ENCODE results near the gene SELE.

The SELE gene

GRCh38 chr1:169746550-169746949 is 12.7 kb upstream of the SELE start:
- WGBS (ENCODE audit: extremely low coverage, insufficient coverage, low lambda C conversion rate), result no CpG with 5 or more reads among the region's 2 CpGs

GRCh38 chr1:169745015-169745861 is 11.4 kb upstream of the SELE start:
- no peak overlapping the region for H3K9ac ChIP-seq (ENCODE audit: low read length)
- no peak overlapping the region for H2BK5ac ChIP-seq (ENCODE audit: low read length)
- H3K27me3 ChIP-seq (ENCODE audit: insufficient read depth, low read length, poor library complexity), result no peaks in the 10 kb centered on the region
- H3K79me2 ChIP-seq (ENCODE audit: control insufficient read depth, insufficient read depth, low read length), result no peaks in the 10 kb centered on the region
- no peaks in the 10 kb centered on the region for H3K79me1 ChIP-seq (ENCODE audit: low read length)
- H3K36me3 ChIP-seq (ENCODE audit: control insufficient read depth, insufficient read depth, low read length), result no peaks in the 10 kb centered on the region
- H3K4ac ChIP-seq (ENCODE audit: low read depth, low read length), result no peak overlapping the region
- H3K56ac ChIP-seq (ENCODE audit: low read length), result no peak overlapping the region
- peak; percentile 45 for DNase-seq
- H3K18ac ChIP-seq (ENCODE audit: low read length), result no peak overlapping the region
- no CpG with 5 or more reads among the region's 5 CpGs for WGBS (ENCODE audit: extremely low coverage, insufficient coverage, low lambda C conversion rate)
- H3K4me2 ChIP-seq (ENCODE audit: low read length), result no peak overlapping the region
- no peak overlapping the region for H2AK5ac ChIP-seq (ENCODE audit: low read length)
- no peak overlapping the region for H3K4me3 ChIP-seq (ENCODE audit: low read length)
- H4K8ac ChIP-seq (ENCODE audit: low read depth, low read length), result no peak overlapping the region
- no peaks in the 10 kb centered on the region for H3K4me1 ChIP-seq (ENCODE audit: control insufficient read depth, low read depth, low read length)
- H2BK120ac ChIP-seq (ENCODE audit: low read depth, low read length), result no peak overlapping the region
- no peak overlapping the region for H2BK15ac ChIP-seq (replicated peaks; ENCODE audit: low read depth)
- H3K23ac ChIP-seq (ENCODE audit: low read length), result no peak overlapping the region
- no peak overlapping the region for H3K27ac ChIP-seq (ENCODE audit: low read depth, low read length)
- no peak overlapping the region for H4K5ac ChIP-seq (ENCODE audit: low read length)

More at GRCh38 chr1:169746550-169746949, 12.7 kb upstream of the SELE start:
- no peak for DNase-seq
- no peak overlapping the region for H2BK5ac ChIP-seq (ENCODE audit: low read length)
- H3K4ac ChIP-seq (ENCODE audit: low read depth, low read length), result no peak overlapping the region
- H3K79me2 ChIP-seq (ENCODE audit: control insufficient read depth, insufficient read depth, low read length), result no peaks in the 10 kb centered on the region
- H3K4me1 ChIP-seq (ENCODE audit: control insufficient read depth, low read depth, low read length), result no peaks in the 10 kb centered on the region
- H3K79me1 ChIP-seq (ENCODE audit: low read length), result no peaks in the 10 kb centered on the region
- H3K27ac ChIP-seq (ENCODE audit: low read depth, low read length), result no peak overlapping the region
- H3K36me3 ChIP-seq (ENCODE audit: control insufficient read depth, insufficient read depth, low read length), result no peaks in the 10 kb centered on the region
- no peak overlapping the region for H2BK15ac ChIP-seq (replicated peaks; ENCODE audit: low read depth)
- H4K8ac ChIP-seq (ENCODE audit: low read depth, low read length), result no peak overlapping the region
- no peak overlapping the region for H3K23ac ChIP-seq (ENCODE audit: low read length)
- no peak overlapping the region for H3K4me3 ChIP-seq (ENCODE audit: low read length)
- no peaks in the 10 kb centered on the region for H3K27me3 ChIP-seq (ENCODE audit: insufficient read depth, low read length, poor library complexity)
- no peak overlapping the region for H3K9ac ChIP-seq (ENCODE audit: low read length)
- no peak overlapping the region for H2AK5ac ChIP-seq (ENCODE audit: low read length)
- H2BK120ac ChIP-seq (ENCODE audit: low read depth, low read length), result no peak overlapping the region
- no peak overlapping the region for H3K56ac ChIP-seq (ENCODE audit: low read length)
- no peak overlapping the region for H4K5ac ChIP-seq (ENCODE audit: low read length)
- no peak overlapping the region for H3K4me2 ChIP-seq (ENCODE audit: low read length)
- H3K18ac ChIP-seq (ENCODE audit: low read length), result no peak overlapping the region

DNA sequence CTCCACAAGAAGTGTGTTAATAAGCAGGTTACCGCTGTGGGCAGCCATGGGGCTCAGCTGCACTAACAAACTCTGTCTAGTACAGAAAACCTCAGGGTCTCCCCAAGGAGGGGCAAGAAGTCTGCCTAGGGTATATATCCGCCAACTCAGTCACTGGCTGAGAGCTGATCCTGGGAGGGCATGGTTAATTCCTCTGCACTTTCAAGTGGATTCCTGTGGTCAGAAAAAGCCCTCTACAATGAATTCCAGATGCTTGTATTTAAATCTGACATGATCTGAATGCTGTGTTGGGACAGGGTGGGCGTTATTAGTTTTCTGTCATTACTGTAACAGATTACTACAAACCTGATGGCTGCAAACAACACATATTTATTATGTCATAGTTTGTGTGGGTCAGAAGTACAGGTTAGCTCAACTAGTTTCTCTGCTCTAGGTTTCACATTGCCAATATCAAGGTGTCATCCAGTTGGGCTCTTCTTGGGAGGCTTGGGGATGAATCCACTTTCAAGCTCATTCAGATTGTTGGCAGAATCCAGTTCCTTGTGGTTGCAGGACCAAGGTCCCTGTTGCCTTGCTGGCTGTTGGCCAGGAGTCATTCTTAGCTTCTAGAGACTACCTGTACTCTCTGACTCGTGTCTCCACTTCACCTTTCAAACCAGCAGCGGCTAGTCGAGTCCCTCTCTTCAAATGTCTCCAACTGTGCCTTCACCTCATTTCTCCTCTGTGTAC is 8.0 kb upstream of the SELE start:
- H3K79me1 ChIP-seq (ENCODE audit: low read length), result no peaks in the 10 kb centered on the region
- no peak overlapping the region for H2AK5ac ChIP-seq (ENCODE audit: low read length)
- no peak overlapping the region for H2BK5ac ChIP-seq (ENCODE audit: low read length)
- H2BK15ac ChIP-seq (replicated peaks; ENCODE audit: low read depth), result no peak overlapping the region
- H4K5ac ChIP-seq (ENCODE audit: low read length), result no peak overlapping the region
- H3K27ac ChIP-seq (ENCODE audit: low read depth, low read length), result no peak overlapping the region
- H3K4ac ChIP-seq (ENCODE audit: low read depth, low read length), result no peak overlapping the region
- H2BK120ac ChIP-seq (ENCODE audit: low read depth, low read length), result no peak overlapping the region
- no peaks in the 10 kb centered on the region for H3K4me1 ChIP-seq (ENCODE audit: control insufficient read depth, low read depth, low read length)
- H3K56ac ChIP-seq (ENCODE audit: low read length), result no peak overlapping the region
- H3K18ac ChIP-seq (ENCODE audit: low read length), result no peak overlapping the region
- H3K27me3 ChIP-seq (ENCODE audit: insufficient read depth, low read length, poor library complexity), result no peaks in the 10 kb centered on the region
- no peaks in the 10 kb centered on the region for H3K36me3 ChIP-seq (ENCODE audit: control insufficient read depth, insufficient read depth, low read length)
- H3K4me2 ChIP-seq (ENCODE audit: low read length), result no peak overlapping the region
- WGBS (ENCODE audit: extremely low coverage, insufficient coverage, low lambda C conversion rate), result no CpG with 5 or more reads among the region's 6 CpGs
- no peak overlapping the region for H4K8ac ChIP-seq (ENCODE audit: low read depth, low read length)
- H3K23ac ChIP-seq (ENCODE audit: low read length), result no peak overlapping the region
- no peaks in the 10 kb centered on the region for H3K79me2 ChIP-seq (ENCODE audit: control insufficient read depth, insufficient read depth, low read length)
- DNase-seq, result peak; percentile 6
- H3K9ac ChIP-seq (ENCODE audit: low read length), result no peak overlapping the region
- H3K4me3 ChIP-seq (ENCODE audit: low read length), result no peak overlapping the region

DNA sequence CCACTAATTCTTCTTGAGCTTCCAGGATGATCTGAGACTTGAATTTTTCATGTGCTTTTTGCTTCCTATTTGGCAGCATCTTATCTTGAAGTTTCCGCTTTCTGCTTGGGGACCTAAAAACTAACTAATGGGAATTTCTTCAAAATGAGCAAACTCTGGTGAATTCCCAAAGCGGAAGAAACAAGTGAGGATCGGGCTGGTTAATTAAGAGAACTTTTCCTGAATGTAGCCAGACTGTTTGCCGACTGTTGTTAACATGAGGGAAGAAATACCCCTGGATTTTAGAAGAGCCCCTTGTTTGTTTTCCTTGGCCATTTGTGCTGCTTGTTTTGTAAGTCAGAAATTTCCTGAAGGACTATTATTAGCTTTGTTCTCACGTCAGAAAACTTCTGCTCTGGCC is 6.1 kb upstream of the SELE start:
- WGBS (ENCODE audit: extremely low coverage, insufficient coverage, low lambda C conversion rate), result no CpG with 5 or more reads among the region's 5 CpGs
- Histone ChIP-seq H2BK5ac (ENCODE audit: low read length) (no peak overlapping the region), H3K4me1 (ENCODE audit: control insufficient read depth, low read depth, low read length) (no peaks in the 10 kb centered on the region), H2AK5ac (ENCODE audit: low read length) (no peak overlapping the region), H3K56ac (ENCODE audit: low read length) (no peak overlapping the region), H3K4me2 (ENCODE audit: low read length) (no peak overlapping the region), H3K9ac (ENCODE audit: low read length) (no peak overlapping the region), H3K4ac (ENCODE audit: low read depth, low read length) (no peak overlapping the region), H3K79me2 (ENCODE audit: control insufficient read depth, insufficient read depth, low read length) (no peaks in the 10 kb centered on the region), H3K23ac (ENCODE audit: low read length) (no peak overlapping the region), H2BK120ac (ENCODE audit: low read depth, low read length) (no peak overlapping the region), H3K18ac (ENCODE audit: low read length) (no peak overlapping the region), H3K36me3 (ENCODE audit: control insufficient read depth, insufficient read depth, low read length) (no peaks in the 10 kb centered on the region), H3K27me3 (ENCODE audit: insufficient read depth, low read length, poor library complexity) (no peaks in the 10 kb centered on the region), H3K4me3 (ENCODE audit: low read length) (no peak overlapping the region), H3K79me1 (ENCODE audit: low read length) (no peaks in the 10 kb centered on the region), H2BK15ac (replicated peaks; ENCODE audit: low read depth) (no peak overlapping the region), H4K5ac (ENCODE audit: low read length) (no peak overlapping the region), H3K27ac (ENCODE audit: low read depth, low read length) (no peak overlapping the region), H4K8ac (ENCODE audit: low read depth, low read length) (no peak overlapping the region)
- no peak for DNase-seq

DNA sequence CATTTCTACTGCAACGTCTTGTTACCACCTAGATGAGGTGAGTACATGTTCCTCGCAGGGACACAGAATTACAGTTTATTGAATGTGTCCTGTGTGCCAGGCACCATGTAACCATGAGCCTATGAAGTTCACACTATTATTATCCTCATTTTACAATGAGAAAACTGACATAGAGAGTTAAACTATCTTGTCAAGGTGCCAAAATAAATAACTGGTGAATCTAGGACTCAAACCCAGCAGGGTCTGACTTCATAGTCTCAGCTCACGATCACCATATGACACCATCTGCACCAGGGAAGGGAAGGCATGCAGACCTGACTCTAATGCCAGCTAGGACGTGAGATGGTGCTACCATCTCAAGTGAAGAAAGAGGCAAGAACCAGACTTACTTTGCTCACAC is 2.4 kb downstream of the SELE start:
- no peak overlapping the region for H4K8ac ChIP-seq (ENCODE audit: low read depth, low read length)
- no peak overlapping the region for H3K4me3 ChIP-seq (ENCODE audit: low read length)
- H2BK120ac ChIP-seq (ENCODE audit: low read depth, low read length), result no peak overlapping the region
- no CpG with 5 or more reads among the region's 4 CpGs for WGBS (ENCODE audit: extremely low coverage, insufficient coverage, low lambda C conversion rate)
- H3K79me2 ChIP-seq (ENCODE audit: control insufficient read depth, insufficient read depth, low read length), result no peaks in the 10 kb centered on the region
- H3K56ac ChIP-seq (ENCODE audit: low read length), result no peak overlapping the region
- no peak for DNase-seq
- H2AK5ac ChIP-seq (ENCODE audit: low read length), result no peak overlapping the region
- no peak overlapping the region for H3K4me2 ChIP-seq (ENCODE audit: low read length)
- H2BK15ac ChIP-seq (replicated peaks; ENCODE audit: low read depth), result no peak overlapping the region
- no peak overlapping the region for H2BK5ac ChIP-seq (ENCODE audit: low read length)
- H3K4ac ChIP-seq (ENCODE audit: low read depth, low read length), result no peak overlapping the region
- H4K5ac ChIP-seq (ENCODE audit: low read length), result no peak overlapping the region
- H3K9ac ChIP-seq (ENCODE audit: low read length), result no peak overlapping the region
- no peaks in the 10 kb centered on the region for H3K4me1 ChIP-seq (ENCODE audit: control insufficient read depth, low read depth, low read length)
- H3K18ac ChIP-seq (ENCODE audit: low read length), result no peak overlapping the region
- H3K79me1 ChIP-seq (ENCODE audit: low read length), result no peaks in the 10 kb centered on the region
- H3K27me3 ChIP-seq (ENCODE audit: insufficient read depth, low read length, poor library complexity), result no peaks in the 10 kb centered on the region
- H3K27ac ChIP-seq (ENCODE audit: low read depth, low read length), result no peak overlapping the region
- H3K23ac ChIP-seq (ENCODE audit: low read length), result no peak overlapping the region
- H3K36me3 ChIP-seq (ENCODE audit: control insufficient read depth, insufficient read depth, low read length), result no peaks in the 10 kb centered on the region
